SK-N-SH (cell line): Measurements from ENCODE around the gene IKZF1. TPM values are rescaled to one million over a fixed set of nuclear protein-coding genes. Genes with fewer than 3 reads are reported as not detected.

Experiments used
- CTCF ChIA-PET: fragments of 300-600, 350-600 bp; formaldehyde crosslinking; extraction: SDS; loops from one replicate; lab custom pipeline; 2021; lab: Yijun Ruan, JAX
- POLR2A ChIA-PET: fragments of 350-600 bp; sonication (Branson Sonifier 250); formaldehyde crosslinking; extraction: SDS; loops from one replicate; lab custom pipeline; 2020; ENCODE audit warnings: antibody characterized with exemption, inconsistent platforms; lab: Yijun Ruan, JAX
- DNase-seq: peaks from one replicate; pipeline ENCODE4 v3.0.0; 2012
- H2AFZ ChIP-seq: fragments of 200-600 bp; sonication (generic); 2 replicates; pipeline ENCODE4 v1.8.1; 2016; ENCODE audit warnings: antibody characterized with exemption, mild to moderate bottlenecking, low read depth
- H3F3A ChIP-seq: fragments of 200-600 bp; sonication (generic); replicated peaks from 2 replicates; pipeline ENCODE3; 2016; ENCODE audit warnings: antibody characterized with exemption, mild to moderate bottlenecking; ENCODE audit not compliant: insufficient read depth
- H3K27ac ChIP-seq, 2 experiments: fragments of 200-500 bp in 1 of 2; fragments of 200-600 bp in 1 of 2; sonication (Bioruptor generic) in 1 of 2; sonication (generic), shearing (Covaris generic) in 1 of 2; 2 replicates each; pipeline versions ENCODE4 v1.5.1 to v1.6.1; 2014 to 2016; ENCODE audit warnings: low read depth in 2 of 2, inconsistent platforms in 1 of 2, low read length in 1 of 2, mild to moderate bottlenecking in 1 of 2, mixed read lengths in 1 of 2
- H3K27me3 ChIP-seq: fragments of 200-600 bp; sonication (generic), shearing (Covaris generic); 2 replicates; pipeline ENCODE4 v1.6.1; 2016; ENCODE audit warnings: mixed run types; ENCODE audit not compliant: insufficient read depth
- H3K36me3 ChIP-seq, 2 experiments: fragments of 200-500 bp in 1 of 2; fragments of 200-600 bp in 1 of 2; sonication (Bioruptor generic) in 1 of 2; sonication (generic) in 1 of 2; replicated peaks in 1 of 2; 2 replicates each; pipeline versions ENCODE3 to v1.5.1; 2014 to 2016; ENCODE audit warnings: low read length in 1 of 2, mild to moderate bottlenecking in 1 of 2; ENCODE audit not compliant: insufficient read depth in 2 of 2, control insufficient read depth in 1 of 2
- H3K4me1 ChIP-seq, 2 experiments: fragments of 200-500 bp in 1 of 2; fragments of 200-600 bp in 1 of 2; sonication (Bioruptor generic) in 1 of 2; sonication (generic), shearing (Covaris generic) in 1 of 2; 2 replicates each; pipeline versions ENCODE4 v1.5.1 to v1.6.1; 2014 to 2016; ENCODE audit warnings: low read depth in 1 of 2, low read length in 1 of 2, mixed run types in 1 of 2; ENCODE audit not compliant: insufficient read depth in 2 of 2, control insufficient read depth in 1 of 2
- H3K4me2 ChIP-seq: fragments of 200-600 bp; sonication (generic), shearing (Covaris generic); 2 replicates; pipeline ENCODE4 v1.6.1; 2017; ENCODE audit warnings: mixed run types
- H3K4me3 ChIP-seq, 2 experiments: fragments of 200-500 bp in 1 of 2; fragments of 200-600 bp in 1 of 2; sonication (Bioruptor generic) in 1 of 2; sonication (generic), shearing (Covaris generic) in 1 of 2; 2 replicates each; pipeline versions ENCODE4 v1.5.1 to v1.8.1; 2014 to 2016; ENCODE audit warnings: low read depth in 2 of 2, inconsistent platforms in 1 of 2, low read length in 1 of 2, mild to moderate bottlenecking in 1 of 2, mixed read lengths in 1 of 2, moderate library complexity in 1 of 2
- H3K79me2 ChIP-seq: fragments of 200-600 bp; sonication (generic); 2 replicates; pipeline ENCODE4 v1.8.1; 2017; ENCODE audit warnings: mild to moderate bottlenecking; ENCODE audit not compliant: insufficient read depth
- H3K9ac ChIP-seq: fragments of 200-600 bp; sonication (generic); 2 replicates; pipeline ENCODE4 v1.6.1; 2017; ENCODE audit warnings: mixed run types
- H3K9me2 ChIP-seq: fragments of 200-600 bp; sonication (generic); 2 replicates; pipeline ENCODE4 v1.6.1; 2017; ENCODE audit warnings: mixed run types
- H3K9me3 ChIP-seq: fragments of 200-600 bp; sonication (generic); 2 replicates; pipeline ENCODE4 v1.6.1; 2017; ENCODE audit warnings: mixed run types, mild to moderate bottlenecking, moderate library complexity
- H4K20me1 ChIP-seq: fragments of 200-600 bp; sonication (generic); 2 replicates; pipeline ENCODE4 v1.6.1; 2017; ENCODE audit warnings: mild to moderate bottlenecking, mixed run types; ENCODE audit not compliant: insufficient read depth
- CHD2 ChIP-seq: fragments of 150-350 bp; IDR thresholded peaks from 2 replicates; pipeline ENCODE4 v1.6.1; 2018; ENCODE audit warnings: low read length; ENCODE audit not compliant: partially characterized antibody
- CTCF ChIP-seq: fragments of 200-600 bp; sonication (generic); IDR thresholded peaks from 2 replicates; pipeline ENCODE4 v1.6.1; 2017; ENCODE audit warnings: antibody characterized with exemption, mild to moderate bottlenecking, moderate library complexity
- FOSL2 ChIP-seq: IDR thresholded peaks from 2 replicates; pipeline ENCODE4 v1.4.0; 2012; ENCODE audit warnings: low read depth, mild to moderate bottlenecking, moderate library complexity, borderline replicate concordance
- FOXM1 ChIP-seq: IDR thresholded peaks from 2 replicates; pipeline ENCODE4 v1.4.0; 2012; ENCODE audit warnings: low read depth, mild to moderate bottlenecking
- IRF3 ChIP-seq: fragments of 150-350 bp; IDR thresholded peaks from 2 replicates; pipeline ENCODE4 v1.6.1; 2016; ENCODE audit warnings: mild to moderate bottlenecking, low read depth, low read length
- JUND ChIP-seq: IDR thresholded peaks from 2 replicates; pipeline ENCODE4 v1.4.0; 2012
- MEF2A ChIP-seq: IDR thresholded peaks from 2 replicates; pipeline ENCODE4 v1.4.0; 2012; ENCODE audit warnings: low read depth, borderline replicate concordance
- NFIC ChIP-seq: IDR thresholded peaks from 2 replicates; pipeline ENCODE4 v1.4.0; 2012; ENCODE audit warnings: borderline replicate concordance
- RAD21 ChIP-seq: IDR thresholded peaks from 2 replicates; pipeline ENCODE4 v1.6.1; 2012; ENCODE audit warnings: mild to moderate bottlenecking, low read length
- RCOR1 ChIP-seq: fragments of 150-350 bp; IDR thresholded peaks from 2 replicates; pipeline ENCODE4 v1.6.1; 2017; ENCODE audit warnings: antibody characterized with exemption, low read length
- REST ChIP-seq: IDR thresholded peaks from 2 replicates; pipeline ENCODE4 v1.6.1; 2012; ENCODE audit warnings: mild to moderate bottlenecking, low read depth, low read length, moderate library complexity
- SMC3 ChIP-seq: IDR thresholded peaks from 2 replicates; pipeline ENCODE4 v1.6.1; 2012; ENCODE audit warnings: low read depth, low read length, improper control_type of control experiment
- TCF12 ChIP-seq: IDR thresholded peaks from 2 replicates; pipeline ENCODE4 v1.4.0; 2012
- USF1 ChIP-seq: IDR thresholded peaks from 2 replicates; pipeline ENCODE4 v1.4.0; 2012; ENCODE audit warnings: low read depth, borderline replicate concordance
- USF2 ChIP-seq: fragments of 150-350 bp; IDR thresholded peaks from 2 replicates; pipeline ENCODE4 v1.6.1; 2017; ENCODE audit warnings: antibody characterized with exemption, low read length, low read depth, borderline replicate concordance
- ZBTB33 ChIP-seq: IDR thresholded peaks from 2 replicates; pipeline ENCODE4 v1.4.0; 2012; ENCODE audit warnings: low read depth, borderline replicate concordance
- WGBS: methylation state at CpG from one replicate; pipeline ENCODE4 v1.1.6; 2017; ENCODE audit warnings: low lambda C conversion rate; 5-methylcytosine and 5-hydroxymethylcytosine counted together
- polyA plus RNA-seq, 3 experiments: library from polyadenylated mRNA; depleted of rRNA; stranded (reverse); fragments of >200 nt; gene quantifications; 2 replicates each; pipeline ENCODE4 v1.2.3, GENCODE V29; 2012

Gene IKZF1
- polyA plus RNA-seq, 1 of the 3 experiments (the other 2 are of a cell fraction) = not detected

- ChIA-PET POLR2A (interaction anchor here (0.7 kb wide), 1 partner anchor 32 kb away, joined by 4 read pairs; the partner anchor contains the start of gene FIGNL1), CTCF (interaction anchor here (0.6 to 18.1 kb wide), 82 partner anchors 9 to 953 kb away, joined by 3 to 353 read pairs (median 5); no protein-coding TSS in a partner anchor)
- no peaks in the 10 kb centered on the region for H4K20me1 ChIP-seq
- peaks cover 0 to 10% of the 10 kb centered on the region in 2 experiments; a peak in 1 of 4 replicates for H3K4me1 ChIP-seq
- H3F3A ChIP-seq = no peaks in the 10 kb centered on the region
- WGBS = 8% methylated on average over 3 of the region's 4 CpGs
- no peak overlapping the region for H3K4me2 ChIP-seq
- no peaks in the 10 kb centered on the region for H3K36me3 ChIP-seq
- no peaks in the 10 kb centered on the region for H3K9me2 ChIP-seq
- no peak overlapping the region for H3K27ac ChIP-seq
- peak; percentile 86 for DNase-seq
- H3K9me3 ChIP-seq = no peaks in the 10 kb centered on the region
- no peaks in the 10 kb centered on the region for H3K79me2 ChIP-seq
- no peak overlapping the region for H2AFZ ChIP-seq
- no peak for TF ChIP-seq FOSL2
- TF ChIP-seq USF2 = no peak
- peak; percentile 96 for TF ChIP-seq SMC3
- TF ChIP-seq REST = no peak
- TF ChIP-seq IRF3 = no peak
- peak; percentile 51 for TF ChIP-seq CHD2
- TF ChIP-seq CTCF = peak; percentile 96
- no peak for TF ChIP-seq NFIC
- no peak for TF ChIP-seq USF1
- TF ChIP-seq MEF2A = no peak
- no peak for TF ChIP-seq FOXM1
- TF ChIP-seq ZBTB33 = no peak
- TF ChIP-seq TCF12 = no peak
- TF ChIP-seq RCOR1 = 0 out of 2 replicates have a peak, but pooled peaks have one; percentile 6
- no peak for TF ChIP-seq JUND
- TF ChIP-seq RAD21 = peak; percentile 98
- H3K27me3 ChIP-seq = no peaks in the 10 kb centered on the region
- H3K9ac ChIP-seq = no peak overlapping the region
- no peak overlapping the region for H3K4me3 ChIP-seq
These were observed 113.6 kb downstream of the IKZF1 start for GRCh38 chr7:50418086-50418515.
